Ascending aorta (tissue), 2 donors: ENCODE results near the gene FAIM2. TPM values are rescaled to one million over a fixed set of nuclear protein-coding genes. Genes with fewer than 3 reads are reported as not detected.

Experiments
- DNase-seq, 2 donors: peaks; one replicate each; pipeline ENCODE4 v3.0.0-alpha.2; 2019; ENCODE audit warnings: low spot score in 2 of 2
- H3K27ac ChIP-seq, 2 donors: fragments of 200-600 bp; sonication (generic); one replicate each; pipeline ENCODE4 v1.5.1; 2016 to 2017; ENCODE audit warnings: mild to moderate bottlenecking in 1 of 2
- H3K27me3 ChIP-seq: fragments of 200-600 bp; sonication (generic); one replicate; pipeline ENCODE4 v1.5.1; 2017
- H3K36me3 ChIP-seq, 2 donors: fragments of 200-600 bp; sonication (generic); one replicate each; pipeline ENCODE4 v1.5.1; 2016
- H3K4me1 ChIP-seq, 2 donors: fragments of 200-600 bp; sonication (generic); one replicate each; pipeline ENCODE4 v1.5.1; 2016 to 2017; ENCODE audit warnings: mild to moderate bottlenecking in 1 of 2
- H3K4me3 ChIP-seq, 2 donors: fragments of 200-600 bp; sonication (generic); one replicate each; pipeline ENCODE4 v1.5.1; 2016 to 2017; ENCODE audit warnings: mild to moderate bottlenecking in 1 of 2
- H3K9me3 ChIP-seq, 2 donors: fragments of 200-600 bp; sonication (generic); one replicate each; pipeline ENCODE4 v1.5.1; 2016
- intact Hi-C: fragments of 100-400 bp; cut with DNase I; formaldehyde crosslinking; loops from one replicate; pipeline ENCODE4 v1.15.1; 2023
- total RNA-seq: library from RNA; depleted of rRNA; stranded (reverse); fragments of >200 nt; gene quantifications from one replicate; pipeline ENCODE4 v1.1.0, GENCODE V29; 2016
- TF ChIP-seq, protein P1 (sequence below), 3 experiments: fragments of 200-600 bp in 2 of 3; fragments of 450-650 bp in 1 of 3; sonication (generic) in 2 of 3; IDR thresholded peaks; one replicate each; pipeline ENCODE4 v1.5.1; 2016 to 2019; ENCODE audit warnings: antibody characterized with exemption in 3 of 3, mild to moderate bottlenecking in 1 of 3, moderate library complexity in 1 of 3

Gene FAIM2
- total RNA-seq, 1 donor from 2014 or later = 0.75 TPM

DNA sequence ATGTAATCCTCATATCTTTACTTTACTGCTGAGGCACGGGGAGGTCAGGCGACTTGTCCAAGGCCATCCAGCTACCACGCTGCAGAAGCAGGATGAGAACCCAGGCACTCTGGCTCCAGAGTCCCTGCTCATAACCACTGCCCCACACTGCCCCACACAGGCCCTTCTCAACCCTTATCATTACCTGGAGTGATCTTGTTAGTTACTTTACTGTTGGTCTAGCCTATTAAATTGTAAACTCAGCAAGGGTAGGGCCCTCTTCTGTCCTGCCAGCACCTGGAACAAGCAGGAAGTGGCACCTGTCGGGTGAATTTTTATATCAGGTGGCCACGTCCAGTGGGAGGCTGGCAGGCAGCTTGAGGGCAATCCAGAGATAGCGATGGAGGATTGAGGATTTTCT lies 12.2 kb downstream of the FAIM2 start:
- H3K4me3 ChIP-seq = no peak overlapping the region
- no peak overlapping the region for H3K27ac ChIP-seq
- no peaks in the 10 kb centered on the region for H3K36me3 ChIP-seq
- H3K27me3 ChIP-seq = no peaks in the 10 kb centered on the region
- no peak for DNase-seq
- no peaks in the 10 kb centered on the region for H3K4me1 ChIP-seq
- intact Hi-C loops = no loop called here
- TF ChIP-seq, protein P1, sequence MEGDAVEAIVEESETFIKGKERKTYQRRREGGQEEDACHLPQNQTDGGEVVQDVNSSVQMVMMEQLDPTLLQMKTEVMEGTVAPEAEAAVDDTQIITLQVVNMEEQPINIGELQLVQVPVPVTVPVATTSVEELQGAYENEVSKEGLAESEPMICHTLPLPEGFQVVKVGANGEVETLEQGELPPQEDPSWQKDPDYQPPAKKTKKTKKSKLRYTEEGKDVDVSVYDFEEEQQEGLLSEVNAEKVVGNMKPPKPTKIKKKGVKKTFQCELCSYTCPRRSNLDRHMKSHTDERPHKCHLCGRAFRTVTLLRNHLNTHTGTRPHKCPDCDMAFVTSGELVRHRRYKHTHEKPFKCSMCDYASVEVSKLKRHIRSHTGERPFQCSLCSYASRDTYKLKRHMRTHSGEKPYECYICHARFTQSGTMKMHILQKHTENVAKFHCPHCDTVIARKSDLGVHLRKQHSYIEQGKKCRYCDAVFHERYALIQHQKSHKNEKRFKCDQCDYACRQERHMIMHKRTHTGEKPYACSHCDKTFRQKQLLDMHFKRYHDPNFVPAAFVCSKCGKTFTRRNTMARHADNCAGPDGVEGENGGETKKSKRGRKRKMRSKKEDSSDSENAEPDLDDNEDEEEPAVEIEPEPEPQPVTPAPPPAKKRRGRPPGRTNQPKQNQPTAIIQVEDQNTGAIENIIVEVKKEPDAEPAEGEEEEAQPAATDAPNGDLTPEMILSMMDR (IDR thresholded peaks at IDR 0.05) = no peak
- H3K9me3 ChIP-seq = no peaks in the 10 kb centered on the region

DNA sequence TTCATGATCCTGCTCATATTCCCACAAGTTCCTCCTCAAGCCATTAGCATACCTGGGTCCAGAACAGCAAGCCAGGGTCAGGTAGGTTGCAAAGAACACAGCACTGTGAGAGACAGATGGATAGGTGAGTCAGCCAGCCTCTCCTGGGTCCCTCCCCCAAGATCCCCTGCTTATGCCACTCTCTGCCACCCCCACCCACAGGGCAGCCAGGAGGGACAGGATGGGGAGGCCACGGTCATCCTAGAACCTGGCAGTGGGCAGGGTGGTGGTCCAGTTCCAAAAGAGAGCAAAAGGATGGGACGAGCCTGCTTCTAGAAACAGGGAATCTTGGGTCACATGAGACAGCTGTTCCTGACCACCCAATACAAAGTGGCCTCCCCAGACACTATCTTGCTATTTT lies 12.7 kb downstream of the FAIM2 start:
- Histone ChIP-seq H3K27ac (no peak overlapping the region), H3K27me3 (no peaks in the 10 kb centered on the region), H3K4me1 (no peaks in the 10 kb centered on the region), H3K9me3 (no peaks in the 10 kb centered on the region), H3K36me3 (no peaks in the 10 kb centered on the region), H3K4me3 (no peak overlapping the region)
- intact Hi-C loops = no loop called here
- DNase-seq = no peak
- TF ChIP-seq, protein P1 (IDR thresholded peaks at IDR 0.05) = no peak

DNA sequence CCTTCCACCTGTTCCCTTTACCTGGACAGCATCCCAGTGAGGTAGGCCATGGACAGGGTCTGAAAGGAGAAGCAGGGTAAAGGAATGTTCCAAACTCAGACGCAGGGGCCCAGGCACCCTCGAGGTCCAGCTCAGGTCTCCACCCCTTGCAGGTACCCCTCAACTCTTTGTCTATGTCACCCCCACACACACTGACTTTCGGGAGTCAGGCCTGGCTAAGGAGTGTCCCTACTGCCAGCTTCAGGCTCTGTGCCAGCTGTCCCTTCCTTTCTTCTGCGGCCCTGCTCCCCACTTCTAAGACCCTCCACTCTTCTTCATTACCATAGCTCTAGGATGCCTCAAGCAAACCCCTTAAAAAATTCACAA lies 13.6 kb downstream of the FAIM2 start:
- intact Hi-C loops = no loop called here
- Histone ChIP-seq H3K27me3 (no peaks in the 10 kb centered on the region), H3K9me3 (no peaks in the 10 kb centered on the region), H3K4me3 (no peak overlapping the region), H3K4me1 (no peaks in the 10 kb centered on the region), H3K27ac (no peak overlapping the region), H3K36me3 (no peaks in the 10 kb centered on the region)
- DNase-seq = no peak
- TF ChIP-seq, protein P1 (IDR thresholded peaks at IDR 0.05) = no peak

DNA sequence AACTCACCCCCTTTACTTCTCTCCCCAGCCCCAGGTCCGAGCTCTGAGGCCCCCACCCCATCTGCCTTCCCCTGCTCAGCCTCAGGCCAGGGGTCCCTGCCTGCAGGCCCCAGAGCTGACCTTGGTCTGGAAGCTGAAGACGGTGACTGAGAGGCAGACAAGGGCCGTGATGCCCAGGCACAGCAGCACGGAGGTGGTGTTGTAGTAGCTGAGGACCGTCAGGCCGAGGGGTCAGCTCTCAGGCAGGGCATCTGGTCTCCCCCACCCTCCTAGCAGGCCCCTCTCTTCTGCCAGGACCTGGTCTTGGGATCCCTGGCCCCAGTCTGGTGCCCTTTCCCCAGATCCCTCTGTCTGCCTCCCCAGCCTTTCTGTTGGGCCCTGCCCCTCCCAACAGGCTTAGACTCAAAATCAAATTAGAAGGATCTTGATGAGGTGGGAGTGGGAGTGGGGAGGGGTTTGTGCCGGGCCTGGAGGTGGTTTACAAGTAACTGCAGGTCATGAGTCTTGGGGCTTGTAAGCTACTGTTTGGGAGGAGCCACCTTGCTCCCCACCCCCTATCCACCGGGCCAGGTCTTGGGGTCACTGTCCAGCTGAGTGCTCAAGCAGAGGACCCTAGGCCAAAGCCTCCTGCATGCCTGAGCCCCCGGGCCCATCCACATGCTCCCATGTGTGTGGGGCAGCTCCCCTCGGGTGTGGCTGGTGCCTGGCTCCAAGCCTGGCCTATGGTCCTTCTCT lies 14.2 kb downstream of the FAIM2 start:
- no peak overlapping the region for H3K27ac ChIP-seq
- no peaks in the 10 kb centered on the region for H3K9me3 ChIP-seq
- DNase-seq = no peak
- no peaks in the 10 kb centered on the region for H3K27me3 ChIP-seq
- intact Hi-C loops = no loop called here
- H3K4me3 ChIP-seq = no peak overlapping the region
- TF ChIP-seq, protein P1 (IDR thresholded peaks at IDR 0.05) = no peak
- H3K36me3 ChIP-seq = no peaks in the 10 kb centered on the region
- H3K4me1 ChIP-seq = no peaks in the 10 kb centered on the region

DNA sequence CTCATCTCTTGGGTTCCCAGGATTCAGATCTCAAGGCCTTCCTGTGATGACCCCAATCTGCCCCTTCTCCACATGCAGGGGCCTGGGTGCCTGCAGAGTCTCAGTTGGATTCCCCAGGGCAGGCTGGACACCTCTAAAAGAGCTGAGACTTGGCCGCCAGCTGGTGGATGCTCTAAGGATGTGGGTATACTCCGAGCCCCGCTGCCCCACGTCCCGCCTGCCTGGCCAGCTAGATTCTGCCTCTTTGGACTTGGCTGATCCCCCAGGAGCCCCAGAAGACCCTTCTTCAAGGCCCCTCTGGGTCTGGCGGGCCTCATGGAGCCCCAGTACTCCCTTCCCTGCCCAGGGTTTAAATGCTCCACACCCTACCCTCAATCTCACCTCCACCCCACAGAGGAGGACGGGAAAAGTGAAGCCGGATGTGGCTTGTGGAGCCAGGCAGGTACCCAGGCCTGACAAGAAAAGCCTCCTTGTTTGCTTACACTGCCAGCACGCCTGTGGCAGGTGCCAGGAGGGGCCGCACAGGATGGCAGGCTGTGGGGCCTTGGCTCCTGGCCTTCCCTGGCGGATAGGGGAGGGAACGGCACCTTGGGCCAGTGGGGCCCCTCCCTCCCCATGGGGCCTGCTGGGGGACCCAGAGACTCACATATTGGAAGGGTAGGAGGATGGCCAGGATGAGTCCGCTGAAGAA lies 15.1 kb downstream of the FAIM2 start:
- H3K9me3 ChIP-seq = no peaks in the 10 kb centered on the region
- H3K27ac ChIP-seq = no peak overlapping the region
- no peaks in the 10 kb centered on the region for H3K4me1 ChIP-seq
- no peak overlapping the region for H3K4me3 ChIP-seq
- no peaks in the 10 kb centered on the region for H3K27me3 ChIP-seq
- TF ChIP-seq, protein P1 (IDR thresholded peaks at IDR 0.05) = no peak
- no peak for DNase-seq
- H3K36me3 ChIP-seq = no peaks in the 10 kb centered on the region
- intact Hi-C loops = no loop called here
